GM11168 (cell line): Measurements from ENCODE around the gene AHRR.
"Not testable (repeated sequence)": the region's sequence is repeated elsewhere in the genome, so short reads cannot be mapped to it uniquely, and the experiment has no call there.

Experiments
- in situ Hi-C: fragments of 300-500 bp; cut with MboI; formaldehyde crosslinking; loops from one replicate; pipeline ENCODE4 v1.12.0; 2022; ENCODE audit warnings: low sequenced_read_pairs; ENCODE audit not compliant: unreplicated experiment

The AHRR gene

DNA sequence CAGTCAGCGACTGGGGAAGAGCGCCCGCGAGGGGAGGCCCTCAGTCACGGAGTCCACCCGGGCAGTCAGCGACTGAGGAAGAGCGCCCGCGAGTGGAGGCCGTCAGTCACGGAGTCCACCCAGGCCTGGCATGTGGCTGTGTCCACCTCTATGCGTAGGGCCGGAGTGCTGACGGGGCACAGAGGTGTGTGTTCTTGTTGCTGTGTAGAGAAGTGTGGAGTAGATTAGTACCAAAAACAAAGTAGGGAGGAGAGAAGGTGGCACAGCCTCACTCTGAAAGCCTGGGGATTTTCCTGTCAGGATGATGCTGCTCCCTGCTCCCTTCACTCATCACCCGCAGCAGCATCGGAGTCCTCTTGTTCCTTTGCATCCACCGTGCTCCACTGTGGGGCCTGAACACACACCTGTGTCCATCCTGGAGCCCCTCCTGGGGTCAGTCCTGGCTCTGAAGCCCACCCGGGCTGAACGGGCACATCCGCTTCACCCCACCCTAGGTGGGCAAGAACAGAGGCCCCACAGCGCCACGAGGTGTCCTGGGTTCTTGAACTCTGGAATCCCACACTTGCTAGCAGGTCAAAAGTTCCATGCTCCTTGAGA lies 37.9 kb downstream of the AHRR start:
- in situ Hi-C loops: no loop called here

DNA sequence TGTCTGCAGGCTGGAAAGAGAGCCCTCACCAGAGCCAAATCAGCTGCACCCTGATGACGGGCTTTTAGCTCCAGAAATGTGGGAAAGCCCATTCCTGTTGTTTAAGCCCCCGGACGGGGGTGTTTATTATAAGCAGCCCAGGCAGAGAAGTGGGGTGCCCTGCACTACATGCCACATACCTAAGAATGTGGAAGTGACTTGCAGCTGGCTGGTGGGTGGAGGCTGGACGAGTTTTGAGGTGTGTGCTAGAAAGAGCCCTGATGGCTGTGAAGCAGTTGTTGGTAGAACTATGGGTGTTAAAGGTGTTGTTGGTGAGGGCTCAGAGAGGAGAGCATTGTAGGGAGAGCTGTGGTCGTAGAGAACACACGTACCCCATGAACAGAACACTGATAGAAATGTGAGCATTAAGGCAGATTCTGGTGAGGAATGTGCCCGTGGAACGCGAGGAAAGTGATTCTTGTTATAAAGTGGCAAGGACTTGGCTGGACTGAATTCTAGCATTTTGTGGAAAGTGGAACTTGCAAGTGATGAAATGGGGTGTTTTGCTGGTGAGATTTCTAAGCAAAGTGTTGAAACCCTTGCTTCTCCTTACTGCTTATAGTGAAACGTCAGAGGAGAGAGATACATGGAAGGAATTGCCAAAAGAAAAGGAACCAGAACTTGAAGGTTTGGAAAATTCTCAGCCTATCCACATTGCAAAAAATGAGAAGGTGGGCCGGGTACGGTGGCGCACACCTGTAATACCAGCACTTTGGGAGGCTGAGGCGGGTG lies 38.9 kb downstream of the AHRR start:
- in situ Hi-C loops: no loop called here

DNA sequence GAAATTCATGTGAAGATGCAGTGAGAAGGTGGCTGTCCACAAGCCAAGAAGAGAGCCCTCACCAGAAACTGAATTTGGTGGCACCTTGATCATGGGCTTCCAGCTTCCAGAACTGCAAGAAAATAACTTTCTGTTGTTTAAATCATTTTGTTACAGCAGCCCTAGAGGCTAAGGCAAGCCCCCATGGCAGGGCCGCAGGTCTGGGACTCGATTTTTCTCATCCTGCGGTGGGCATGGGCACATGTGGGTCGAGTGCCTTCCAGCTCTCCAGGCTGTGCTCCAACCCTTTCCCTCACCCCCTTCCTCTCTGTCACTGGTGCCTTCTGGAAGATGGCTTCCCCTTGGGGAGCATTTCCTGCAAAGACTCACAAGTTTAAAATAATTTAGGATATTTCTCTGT lies 40.7 kb downstream of the AHRR start:
- in situ Hi-C loops: no loop called here

GRCh38 chr5:362978-363765 lies 41.7 kb downstream of the AHRR start:
- in situ Hi-C loops: no loop called here

DNA sequence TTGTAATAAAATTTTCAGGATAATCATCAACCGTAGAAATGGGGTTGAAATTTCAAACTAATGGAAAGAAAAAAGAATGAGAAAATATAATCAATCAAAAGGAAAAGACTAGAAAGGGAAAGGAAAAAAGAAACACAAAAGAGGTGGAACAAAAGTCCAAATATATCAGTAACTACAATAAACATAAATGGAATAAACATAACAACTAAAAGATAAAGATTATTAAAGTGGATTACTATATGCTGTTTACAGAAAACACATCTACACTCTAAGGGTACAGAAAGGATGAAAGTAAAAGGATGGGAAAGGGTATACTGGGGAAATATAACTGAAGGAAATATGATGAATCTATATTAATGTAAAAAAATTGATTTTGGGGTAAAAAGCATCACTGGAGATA lies 43.0 kb downstream of the AHRR start:
- in situ Hi-C loops: no loop called here

DNA sequence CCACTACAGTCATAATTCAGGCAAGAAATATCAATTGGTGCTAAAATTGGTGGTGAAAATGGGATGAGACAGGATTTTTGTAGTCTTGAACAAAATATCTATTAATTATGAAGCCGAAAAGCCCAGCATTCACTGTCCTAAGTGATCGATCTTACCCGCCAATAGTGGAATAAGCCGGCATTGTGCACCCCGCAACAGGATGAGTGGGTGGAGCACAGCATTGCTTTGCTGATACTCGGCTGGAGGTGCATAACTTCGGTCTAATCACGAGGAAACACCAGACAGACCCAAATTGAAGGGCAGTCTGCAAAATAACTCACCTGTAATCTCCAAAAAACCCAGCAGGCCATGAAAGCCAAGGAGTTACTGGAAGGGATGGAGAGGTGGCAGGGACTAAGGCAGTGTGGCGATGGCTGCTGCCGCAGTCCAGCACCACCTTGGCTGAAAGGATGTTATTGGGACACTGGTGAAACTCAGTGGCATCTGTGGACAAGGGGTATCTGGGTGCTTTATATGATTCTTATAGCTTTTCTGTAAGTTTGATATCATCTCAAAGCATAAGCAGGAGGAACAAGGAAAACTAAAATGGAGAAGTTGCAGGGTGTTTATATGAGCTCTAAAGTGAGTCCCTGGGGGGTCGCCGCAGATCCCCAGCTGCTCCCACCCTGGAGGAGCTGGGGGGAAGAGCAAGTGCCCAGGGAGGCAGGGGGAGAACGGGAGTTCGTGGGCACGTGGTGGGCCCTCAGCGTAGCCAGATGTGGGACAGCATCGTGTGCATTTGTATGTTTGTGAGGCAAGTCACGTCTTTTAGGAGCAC lies 45.2 kb downstream of the AHRR start:
- in situ Hi-C loops: no loop called here

DNA sequence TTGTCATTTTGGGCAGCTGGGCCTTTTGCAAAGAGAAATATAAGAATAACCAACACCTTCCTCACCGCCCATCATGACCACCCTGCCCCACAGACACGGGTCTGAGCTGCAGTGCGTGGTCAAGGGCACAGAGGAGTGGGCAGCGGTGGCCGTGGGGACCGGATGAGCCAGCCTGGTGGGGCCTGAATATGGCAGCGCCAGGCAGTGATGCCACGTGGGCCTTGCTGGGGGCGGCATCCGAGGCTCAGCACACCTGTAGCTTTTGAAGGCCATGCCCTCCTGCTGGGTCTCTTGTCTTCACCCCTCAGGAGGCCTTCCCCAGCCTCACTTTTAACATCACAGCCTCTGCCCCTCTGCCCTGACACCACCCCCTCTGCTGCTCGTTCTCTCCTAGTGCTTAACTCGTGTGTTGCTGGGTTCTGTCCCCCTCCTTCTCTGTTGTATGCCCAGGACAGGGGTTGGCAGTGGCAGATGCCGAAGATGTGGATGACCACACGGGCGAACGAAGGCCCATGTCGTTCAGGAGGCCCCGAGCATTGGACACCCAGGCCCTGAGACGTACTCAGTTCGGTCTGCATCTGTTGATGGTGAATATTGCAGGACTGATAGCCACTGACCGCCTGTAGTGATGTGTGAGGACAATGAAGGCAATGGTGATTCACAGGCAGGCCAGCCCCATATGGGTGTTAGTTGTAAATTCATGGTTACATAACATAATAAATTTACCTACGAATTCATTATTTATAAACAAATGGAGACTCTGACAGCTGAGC lies 46.0 kb downstream of the AHRR start:
- in situ Hi-C loops: no loop called here

DNA sequence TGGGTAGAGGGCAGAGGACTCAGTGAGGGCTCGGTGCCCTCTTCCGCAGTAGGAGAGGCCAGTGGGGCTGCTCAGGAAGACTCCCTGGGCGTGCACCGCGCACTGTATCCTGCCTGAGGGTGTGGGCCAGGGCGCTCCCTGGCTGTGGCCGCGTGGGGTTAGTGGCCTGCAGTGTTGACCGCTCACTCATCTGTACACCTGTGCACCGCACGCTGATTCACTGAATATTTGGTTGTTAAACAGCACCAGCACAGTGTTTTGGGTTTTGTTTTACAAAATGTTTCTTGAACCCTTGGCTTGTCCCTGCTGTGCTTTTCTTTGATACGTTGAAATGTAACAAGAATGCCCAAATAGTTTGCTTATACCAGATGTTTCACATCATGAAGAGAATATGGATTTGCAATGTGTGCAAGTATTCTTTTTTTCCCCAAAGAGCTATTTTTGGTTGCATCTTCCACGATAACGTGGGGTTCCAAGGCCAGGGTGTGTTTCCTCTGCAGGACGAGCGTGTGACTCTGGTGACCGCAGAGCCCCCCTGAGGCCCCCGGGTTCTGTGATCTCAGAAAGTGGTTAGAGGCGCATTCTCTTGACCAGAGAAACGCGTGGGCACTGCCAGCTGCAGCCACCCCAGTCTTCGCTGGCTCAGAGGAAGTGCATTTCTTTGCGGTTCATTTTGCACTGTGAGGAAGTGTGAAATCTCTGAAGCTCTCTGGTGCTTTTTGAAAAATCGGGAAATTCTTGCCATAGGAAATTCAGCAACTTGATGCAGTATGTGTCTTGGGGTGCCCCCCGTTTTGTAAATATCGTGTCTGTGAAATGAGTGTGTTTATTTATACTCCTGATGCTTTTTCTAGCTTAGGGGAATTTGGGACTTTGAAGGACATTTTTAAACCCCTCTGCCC lies 46.9 kb downstream of the AHRR start:
- in situ Hi-C loops: no loop called here

GRCh38 chr5:369151-369868 lies 47.8 kb downstream of the AHRR start:
- in situ Hi-C loops: no loop called here

- in situ Hi-C loops: not testable (repeated sequence)
Measured at GRCh38 chr5:369869-370236, 48.3 kb downstream of the AHRR start.

- in situ Hi-C loops: no loop called here
Measured at GRCh38 chr5:370311-370958, 48.9 kb downstream of the AHRR start.

GRCh38 chr5:370959-371810 lies 49.7 kb downstream of the AHRR start:
- in situ Hi-C loops: no loop called here

DNA sequence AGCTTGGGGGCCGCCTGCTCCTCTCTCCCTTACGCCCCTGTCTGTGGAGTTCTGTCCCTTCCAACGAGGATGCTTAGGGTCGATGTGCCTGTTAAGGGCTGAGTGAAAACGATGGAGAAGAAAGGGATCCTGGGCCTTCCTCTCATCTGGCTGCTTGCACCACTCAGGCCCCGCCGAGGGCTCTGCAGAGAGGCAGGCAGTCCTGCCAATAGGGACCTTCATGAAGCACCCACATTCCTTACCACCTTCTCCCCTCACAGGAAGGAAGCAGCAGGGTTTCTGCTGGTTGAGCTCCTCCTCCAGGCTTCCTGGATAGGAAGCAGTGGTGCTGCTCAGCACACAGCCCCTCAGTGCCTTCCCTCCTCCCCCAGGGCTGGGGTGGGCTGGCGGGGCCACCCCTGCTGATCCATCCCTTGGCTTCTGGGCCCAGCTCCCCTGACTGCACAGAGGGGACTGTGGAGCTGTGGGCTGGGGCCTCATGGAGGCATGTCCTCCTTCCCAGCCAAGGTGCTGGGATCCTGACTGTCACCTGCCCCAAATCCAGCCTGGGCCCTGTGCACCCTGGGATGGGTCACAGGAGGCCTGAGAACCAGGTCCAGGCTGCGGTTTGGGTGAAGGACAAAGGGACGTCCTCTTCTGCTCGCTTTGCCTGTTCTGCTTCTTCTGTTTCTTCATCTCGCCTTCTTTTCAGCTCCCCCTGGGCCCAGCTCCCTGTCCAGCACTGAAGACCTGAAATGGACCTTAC lies 50.5 kb downstream of the AHRR start:
- in situ Hi-C loops: no loop called here

- in situ Hi-C loops: no loop called here
Measured at GRCh38 chr5:372556-372995, 51.1 kb downstream of the AHRR start.

DNA sequence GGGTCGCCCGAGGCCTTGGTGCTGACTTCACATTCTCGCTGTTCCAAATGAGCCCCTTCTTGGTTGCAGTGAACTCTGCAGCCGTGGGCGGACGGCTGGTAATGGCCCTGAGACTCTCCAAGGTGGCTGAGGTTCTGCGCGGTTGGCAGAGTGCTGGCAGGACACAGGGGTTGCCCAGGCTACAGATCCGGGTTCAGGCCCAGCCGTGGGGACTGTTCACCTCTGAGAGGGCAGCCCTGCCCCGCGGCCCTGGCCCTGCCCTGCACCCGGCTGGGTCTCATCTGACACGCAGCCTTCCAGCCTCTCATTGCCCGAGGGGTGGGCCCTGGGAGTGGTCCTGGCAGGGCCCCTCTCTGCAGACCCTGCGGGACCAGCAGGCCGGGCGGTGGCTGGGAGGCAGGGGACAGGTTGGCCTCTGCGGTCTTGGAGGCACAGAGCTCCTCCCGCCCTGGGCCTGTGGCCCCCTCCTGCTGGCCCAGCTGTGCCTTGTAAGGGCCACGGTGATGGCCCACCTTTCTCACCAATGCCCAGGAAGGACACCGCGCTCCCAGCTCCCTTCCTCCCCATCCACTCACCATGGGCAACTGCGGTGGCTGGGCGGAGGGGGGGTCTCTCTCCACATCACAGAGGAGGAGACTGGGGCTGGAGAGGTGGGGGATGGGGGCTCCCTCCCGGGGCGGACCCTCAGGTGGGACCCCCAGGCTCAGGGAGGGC lies 51.6 kb downstream of the AHRR start:
- in situ Hi-C loops: no loop called here
